Suprapubic skin (tissue), 4 donors: Measurements from ENCODE around the gene ZEB2.

Source experiments
- POLR2A ChIP-seq, 2 donors: fragments of 450-650 bp; IDR thresholded peaks; one replicate each; pipeline ENCODE4 v1.6.1; 2017; ENCODE audit warnings: antibody characterized with exemption in 2 of 2, mild to moderate bottlenecking in 2 of 2, moderate library complexity in 2 of 2
- POLR2AphosphoS5 ChIP-seq, 3 donors: sonication (generic); formaldehyde crosslinking; IDR thresholded peaks; one replicate each; pipeline ENCODE4 v1.6.1; 2017; ENCODE audit warnings: antibody characterized with exemption in 3 of 3
- TF ChIP-seq, protein P1 (sequence below), 2 donors: fragments of 200-600 bp in 1 of 2; fragments of 450-650 bp in 1 of 2; sonication (generic) in 1 of 2; IDR thresholded peaks; one replicate each; pipeline ENCODE4 v1.5.1; 2016 to 2019; ENCODE audit warnings: antibody characterized with exemption in 2 of 2, mild to moderate bottlenecking in 1 of 2, moderate library complexity in 1 of 2

DNA sequence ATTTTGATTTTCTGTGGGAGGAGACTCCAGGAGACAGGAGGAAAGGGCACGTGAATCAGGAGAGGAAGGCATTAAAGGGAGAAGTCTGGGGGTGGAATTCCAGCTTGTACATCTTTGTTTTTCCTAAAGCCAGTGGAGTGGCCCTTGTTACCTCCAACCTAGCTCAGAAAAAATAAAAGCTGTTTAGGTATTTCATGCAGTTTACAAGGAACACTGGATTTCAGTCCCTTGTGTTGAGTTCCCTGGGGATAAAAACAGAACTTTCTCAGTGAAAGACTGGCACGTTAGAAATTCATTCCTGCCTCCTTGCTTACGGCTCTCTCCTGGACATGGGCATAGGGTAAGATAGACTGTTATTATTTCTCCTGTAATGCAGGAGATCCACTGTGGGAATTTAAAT is 170.2 kb downstream of the ZEB2 start:
- TF ChIP-seq POLR2A (IDR thresholded peaks at IDR 0.05) (no peak), POLR2AphosphoS5 (IDR thresholded peaks at IDR 0.05) (no peak)
- TF ChIP-seq, protein P1, sequence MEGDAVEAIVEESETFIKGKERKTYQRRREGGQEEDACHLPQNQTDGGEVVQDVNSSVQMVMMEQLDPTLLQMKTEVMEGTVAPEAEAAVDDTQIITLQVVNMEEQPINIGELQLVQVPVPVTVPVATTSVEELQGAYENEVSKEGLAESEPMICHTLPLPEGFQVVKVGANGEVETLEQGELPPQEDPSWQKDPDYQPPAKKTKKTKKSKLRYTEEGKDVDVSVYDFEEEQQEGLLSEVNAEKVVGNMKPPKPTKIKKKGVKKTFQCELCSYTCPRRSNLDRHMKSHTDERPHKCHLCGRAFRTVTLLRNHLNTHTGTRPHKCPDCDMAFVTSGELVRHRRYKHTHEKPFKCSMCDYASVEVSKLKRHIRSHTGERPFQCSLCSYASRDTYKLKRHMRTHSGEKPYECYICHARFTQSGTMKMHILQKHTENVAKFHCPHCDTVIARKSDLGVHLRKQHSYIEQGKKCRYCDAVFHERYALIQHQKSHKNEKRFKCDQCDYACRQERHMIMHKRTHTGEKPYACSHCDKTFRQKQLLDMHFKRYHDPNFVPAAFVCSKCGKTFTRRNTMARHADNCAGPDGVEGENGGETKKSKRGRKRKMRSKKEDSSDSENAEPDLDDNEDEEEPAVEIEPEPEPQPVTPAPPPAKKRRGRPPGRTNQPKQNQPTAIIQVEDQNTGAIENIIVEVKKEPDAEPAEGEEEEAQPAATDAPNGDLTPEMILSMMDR (IDR thresholded peaks at IDR 0.05), result no peak
